Pancreas (tissue), 10 donors: ENCODE measurements around the gene PAX6. TPM values are rescaled to one million over a fixed set of nuclear protein-coding genes. Genes with fewer than 3 reads are reported as not detected.
A peak's percentile ranks its signal among the peaks of the same experiment; 100 is the strongest.

ENCODE experiments used
- ATAC-seq, 4 donors: fragments of 200-7000 bp; cut with Tn5 transposase; one replicate each; pipeline versions ENCODE4 v1.8.0 to v1.9.1; 2020; ENCODE audit warnings: mild to moderate bottlenecking in 4 of 4, moderate library complexity in 4 of 4
- DNase-seq, 6 donors: peaks; one replicate each; pipeline ENCODE4 v3.0.0-alpha.2; 2020
- FAIRE-seq: peaks from 2 replicates; lab custom pipeline; 2012; peaks lifted over from hg19 to GRCh38; lab: Jason Lieb, UNC
- H3K27ac ChIP-seq, 4 donors: fragments of 200-600 bp; sonication (generic); 1 replicate in 3 of 4; 2 replicates in 1 of 4; pipeline versions ENCODE4 v1.5.0 to v1.8.0; 2020
- H3K27me3 ChIP-seq, 4 donors: fragments of 200-600 bp; one replicate each; pipeline ENCODE4 v1.8.0; 2021
- H3K36me3 ChIP-seq, 3 donors: fragments of 200-600 bp; sonication (generic) in 1 of 3; one replicate each; pipeline versions ENCODE4 v1.5.0 to v1.8.0; 2020 to 2021
- H3K4me1 ChIP-seq, 3 donors: fragments of 200-600 bp; one replicate each; pipeline ENCODE4 v1.8.0; 2021
- H3K4me3 ChIP-seq, 4 donors: fragments of 200-600 bp; sonication (generic) in 2 of 4; one replicate each; pipeline versions ENCODE4 v1.5.0 to v1.8.0; 2020 to 2021
- H3K9me3 ChIP-seq, 4 donors: fragments of 200-600 bp; one replicate each; pipeline ENCODE4 v1.8.0; 2021
- WGBS, 2 donors: extraction: QIAGEN DNeasy Blood & Tissue Kit; methylation state at CpG; one replicate each; pipeline ENCODE4 v1.1.7; 2013; 5-methylcytosine and 5-hydroxymethylcytosine counted together
- intact Hi-C, 3 donors: fragments of 100-400 bp; cut with DNase I; formaldehyde crosslinking; loops; one replicate each; pipeline versions ENCODE4 v1.11.1 to v1.14.2; 2022
- polyA plus RNA-seq, 2 donors: library from polyadenylated mRNA; stranded (reverse); fragments of 200-250 nt; gene quantifications; one replicate each; pipeline ENCODE4 v1.2.3, GENCODE V29; 2013
- total RNA-seq, 6 donors: library from RNA; stranded (reverse); fragmentation: NEBNext Ultra II Directional in 4 of 6; extraction: Animal tissue kit (Norgen Biotek cat#: 25700) in 4 of 6; gene quantifications; one replicate each; pipeline versions ENCODE4 v1.2.1 to v1.2.4, GENCODE V29; 2021 to 2023
- TF ChIP-seq, protein P1 (sequence below), 4 donors: fragments of 200-600 bp; sonication (generic) in 3 of 4; IDR thresholded peaks; one replicate each; pipeline versions ENCODE4 v1.5.0 to v1.8.0; 2021; ENCODE audit warnings: antibody characterized with exemption in 4 of 4
- donor health status: healthy with polysubstance abuse.
- donor health status: DM: no; HTN: no; CAD: no; lungs with moderate emphysema.
- donor health status: DM: no; HTN: no; CAD: no.
- donor health status: control.
- donor health status: control.
- donor health status: Bipolar disorder and iron deficiency.
- donor health status: DM: yes; HTN: yes; CAD: no.
- donor health status: DM: no; HTN: no; CAD: no.
- donor health status: DM: no; HTN: no; CAD: no.
- donor health status: DM: yes; HTN: yes; CAD: no.

PAX6 gene
- total and polyA plus RNA-seq, 8 donors: 2.0 to 75.0 (median 9.3) TPM

DNA sequence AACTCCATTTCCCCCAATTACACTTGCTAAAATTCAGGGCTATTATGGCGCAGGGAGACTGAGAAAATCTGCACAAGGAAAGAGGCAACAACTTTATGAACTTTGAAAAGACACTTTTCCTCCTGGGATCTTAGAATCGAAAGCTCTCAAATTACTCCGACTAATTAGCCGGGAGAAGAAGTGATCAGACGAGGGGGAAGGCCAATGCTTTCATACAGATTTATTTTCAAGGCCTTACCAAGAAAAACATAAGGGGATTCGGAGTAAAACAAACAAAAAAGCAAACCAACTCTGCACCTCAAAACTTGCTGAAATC is 1.6 kb downstream of the PAX6 start:
- TF ChIP-seq, protein P1, sequence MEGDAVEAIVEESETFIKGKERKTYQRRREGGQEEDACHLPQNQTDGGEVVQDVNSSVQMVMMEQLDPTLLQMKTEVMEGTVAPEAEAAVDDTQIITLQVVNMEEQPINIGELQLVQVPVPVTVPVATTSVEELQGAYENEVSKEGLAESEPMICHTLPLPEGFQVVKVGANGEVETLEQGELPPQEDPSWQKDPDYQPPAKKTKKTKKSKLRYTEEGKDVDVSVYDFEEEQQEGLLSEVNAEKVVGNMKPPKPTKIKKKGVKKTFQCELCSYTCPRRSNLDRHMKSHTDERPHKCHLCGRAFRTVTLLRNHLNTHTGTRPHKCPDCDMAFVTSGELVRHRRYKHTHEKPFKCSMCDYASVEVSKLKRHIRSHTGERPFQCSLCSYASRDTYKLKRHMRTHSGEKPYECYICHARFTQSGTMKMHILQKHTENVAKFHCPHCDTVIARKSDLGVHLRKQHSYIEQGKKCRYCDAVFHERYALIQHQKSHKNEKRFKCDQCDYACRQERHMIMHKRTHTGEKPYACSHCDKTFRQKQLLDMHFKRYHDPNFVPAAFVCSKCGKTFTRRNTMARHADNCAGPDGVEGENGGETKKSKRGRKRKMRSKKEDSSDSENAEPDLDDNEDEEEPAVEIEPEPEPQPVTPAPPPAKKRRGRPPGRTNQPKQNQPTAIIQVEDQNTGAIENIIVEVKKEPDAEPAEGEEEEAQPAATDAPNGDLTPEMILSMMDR (IDR thresholded peaks at IDR 0.05): no peak
- intact Hi-C loops: loop anchor here in 1 of 3 donors (10.0 kb wide), 1 partner anchor 65 kb away; no protein-coding TSS in a partner anchor
- 30 to 36% methylated on average over 6 of the region's 6 CpGs for WGBS, 2 donors
- peaks cover 4 to 32% (median 8%) of the 10 kb centered on the region in 3 donors for H3K4me1 ChIP-seq
- H3K4me3 ChIP-seq: peak overlapping the region in 1 of 4 donors; percentile 59
- no peak overlapping the region for H3K27ac ChIP-seq
- peaks cover 13 to 81% (median 35%) of the 10 kb centered on the region in 4 donors for H3K27me3 ChIP-seq
- ATAC-seq (no peak), FAIRE-seq (no peak), DNase-seq (no peak)
- no peaks in the 10 kb centered on the region for H3K36me3 ChIP-seq
- H3K9me3 ChIP-seq: no peaks in the 10 kb centered on the region

GRCh38 chr11:31808721-31809540 is 2.2 kb downstream of the PAX6 start:
- DNase-seq (peak in 1 of 6 donors; percentile 40), ATAC-seq (no peak), FAIRE-seq (no peak)
- TF ChIP-seq, protein P1 (IDR thresholded peaks at IDR 0.05): no peak
- Histone ChIP-seq H3K27ac (peak overlapping the region in 1 of 4 donors; percentile 33), H3K9me3 (no peaks in the 10 kb centered on the region), H3K4me1 (peaks cover 4 to 33% (median 8%) of the 10 kb centered on the region in 3 donors), H3K36me3 (no peaks in the 10 kb centered on the region), H3K27me3 (peaks cover 13 to 81% (median 36%) of the 10 kb centered on the region in 4 donors), H3K4me3 (peak overlapping the region in 1 of 4 donors; percentile 59)
- intact Hi-C loops: loop anchor here in 1 of 3 donors (10.0 kb wide), 1 partner anchor 64 kb away; no protein-coding TSS in a partner anchor
- WGBS, 2 donors: 20 to 22% methylated on average over 21 of the region's 21 CpGs

GRCh38 chr11:31807799-31808667 is 3.1 kb downstream of the PAX6 start:
- peaks cover 13 to 88% (median 39%) of the 10 kb centered on the region in 4 donors for H3K27me3 ChIP-seq
- H3K9me3 ChIP-seq: no peaks in the 10 kb centered on the region
- H3K4me1 ChIP-seq: peaks cover 4 to 33% (median 8%) of the 10 kb centered on the region in 3 donors
- ATAC-seq (no peak), FAIRE-seq (no peak), DNase-seq (no peak)
- 14 to 16% methylated on average over 9 of the region's 9 CpGs for WGBS, 2 donors
- no peaks in the 10 kb centered on the region for H3K36me3 ChIP-seq
- intact Hi-C loops: loop anchor here in 1 of 3 donors (10.0 kb wide), 1 partner anchor 63 kb away; no protein-coding TSS in a partner anchor
- H3K27ac ChIP-seq: no peak overlapping the region
- H3K4me3 ChIP-seq: no peak overlapping the region
- TF ChIP-seq, protein P1 (IDR thresholded peaks at IDR 0.05): no peak

GRCh38 chr11:31806928-31807798 is 4.0 kb downstream of the PAX6 start:
- peaks cover 4 to 30% (median 8%) of the 10 kb centered on the region in 3 donors for H3K4me1 ChIP-seq

More at GRCh38 chr11:31806928-31807798, 4.0 kb downstream of the PAX6 start:
- H3K9me3 ChIP-seq: no peaks in the 10 kb centered on the region
- TF ChIP-seq, protein P1 (IDR thresholded peaks at IDR 0.05): no peak
- H3K27ac ChIP-seq: peak overlapping the region in 1 of 4 donors; percentile 8
- no peak for FAIRE-seq
- 18 to 23% methylated on average over 13 of the region's 13 CpGs for WGBS, 2 donors
- intact Hi-C loops: loop anchor here in 1 of 3 donors (10.0 kb wide), 1 partner anchor 62 kb away; no protein-coding TSS in a partner anchor
- ATAC-seq: no peak
- H3K4me3 ChIP-seq: no peak overlapping the region
- H3K27me3 ChIP-seq: peaks cover 13 to 87% (median 40%) of the 10 kb centered on the region in 4 donors
- no peak for DNase-seq
- H3K36me3 ChIP-seq: no peaks in the 10 kb centered on the region
